Measurements from ENCODE around the gene SYS1. TPM values are rescaled to one million over a fixed set of nuclear protein-coding genes. Genes with fewer than 3 reads are reported as not detected.

Gene SYS1
- total RNA-seq, 1 donor, result 31.8 TPM

GRCh38 chr20:45408646-45409213, 45.8 kb downstream of the SYS1 start:
- Histone ChIP-seq H2AFZ (ENCODE audit: low read length) (no peak overlapping the region), H3K36me3 (ENCODE audit: insufficient read depth, low read length) (no peaks in the 10 kb centered on the region), H3K4me3 (ENCODE audit: insufficient read depth, low read length) (no peak overlapping the region), H3K9me3 (ENCODE audit: low read depth, low read length) (no peaks in the 10 kb centered on the region), H3K27me3 (ENCODE audit: insufficient read depth, low read length) (no peaks in the 10 kb centered on the region), H3K27ac (ENCODE audit: low read depth, low read length) (no peak overlapping the region), H3K4me1 (ENCODE audit: insufficient read depth, low read length) (peaks cover 12% of the 10 kb centered on the region), H3K79me2 (ENCODE audit: insufficient read depth, low read length) (peaks cover 3% of the 10 kb centered on the region), H4K20me1 (ENCODE audit: insufficient read depth, low read length) (peaks cover 5% of the 10 kb centered on the region), H3K4me2 (ENCODE audit: insufficient read depth, low read length) (no peak overlapping the region)
- DNase-seq (ENCODE audit: insufficient read length, low spot score, missing footprints), result peak; percentile 64
- TF ChIP-seq, protein P1, sequence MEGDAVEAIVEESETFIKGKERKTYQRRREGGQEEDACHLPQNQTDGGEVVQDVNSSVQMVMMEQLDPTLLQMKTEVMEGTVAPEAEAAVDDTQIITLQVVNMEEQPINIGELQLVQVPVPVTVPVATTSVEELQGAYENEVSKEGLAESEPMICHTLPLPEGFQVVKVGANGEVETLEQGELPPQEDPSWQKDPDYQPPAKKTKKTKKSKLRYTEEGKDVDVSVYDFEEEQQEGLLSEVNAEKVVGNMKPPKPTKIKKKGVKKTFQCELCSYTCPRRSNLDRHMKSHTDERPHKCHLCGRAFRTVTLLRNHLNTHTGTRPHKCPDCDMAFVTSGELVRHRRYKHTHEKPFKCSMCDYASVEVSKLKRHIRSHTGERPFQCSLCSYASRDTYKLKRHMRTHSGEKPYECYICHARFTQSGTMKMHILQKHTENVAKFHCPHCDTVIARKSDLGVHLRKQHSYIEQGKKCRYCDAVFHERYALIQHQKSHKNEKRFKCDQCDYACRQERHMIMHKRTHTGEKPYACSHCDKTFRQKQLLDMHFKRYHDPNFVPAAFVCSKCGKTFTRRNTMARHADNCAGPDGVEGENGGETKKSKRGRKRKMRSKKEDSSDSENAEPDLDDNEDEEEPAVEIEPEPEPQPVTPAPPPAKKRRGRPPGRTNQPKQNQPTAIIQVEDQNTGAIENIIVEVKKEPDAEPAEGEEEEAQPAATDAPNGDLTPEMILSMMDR (IDR thresholded peaks at IDR 0.05; ENCODE audit: extremely low read depth, low read depth, low read length), result no peak

DNA sequence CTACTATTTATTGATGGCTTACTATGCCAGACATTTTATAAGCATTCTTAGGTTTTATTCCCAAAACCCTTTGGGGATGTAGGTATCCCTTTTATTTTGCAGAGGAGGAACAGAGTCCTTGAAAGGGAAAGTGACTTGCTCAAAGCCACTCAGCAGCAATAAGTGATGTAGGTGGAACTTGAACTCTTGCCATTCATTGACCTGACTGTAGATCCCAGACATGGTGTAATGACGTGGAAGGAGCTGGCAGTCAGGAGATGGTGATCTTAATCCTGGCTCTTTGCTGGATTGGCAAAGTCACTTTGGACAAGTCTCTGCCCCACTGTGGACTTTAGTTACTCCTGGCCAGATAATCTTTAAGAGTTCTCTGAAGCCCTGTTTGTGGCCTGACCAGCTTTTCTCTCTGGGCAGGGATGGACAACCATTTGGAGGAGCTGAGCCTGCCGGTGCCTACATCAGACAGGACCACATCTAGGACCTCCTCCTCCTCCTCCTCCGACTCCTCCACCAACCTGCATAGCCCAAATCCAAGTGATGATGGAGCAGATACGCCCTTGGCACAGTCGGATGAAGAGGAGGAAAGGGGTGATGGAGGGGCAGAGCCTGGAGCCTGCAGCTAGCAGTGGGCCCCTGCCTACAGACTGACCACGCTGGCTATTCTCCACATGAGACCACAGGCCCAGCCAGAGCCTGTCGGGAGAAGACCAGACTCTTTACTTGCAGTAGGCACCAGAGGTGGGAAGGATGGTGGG, 46.7 kb downstream of the SYS1 start:
- H2AFZ ChIP-seq (ENCODE audit: low read length), result no peak overlapping the region
- no peak overlapping the region for H3K4me3 ChIP-seq (ENCODE audit: insufficient read depth, low read length)
- H3K79me2 ChIP-seq (ENCODE audit: insufficient read depth, low read length), result peaks cover 3% of the 10 kb centered on the region
- no peak overlapping the region for H3K27ac ChIP-seq (ENCODE audit: low read depth, low read length)
- H3K9me3 ChIP-seq (ENCODE audit: low read depth, low read length), result no peaks in the 10 kb centered on the region
- H3K27me3 ChIP-seq (ENCODE audit: insufficient read depth, low read length), result no peaks in the 10 kb centered on the region
- peaks cover 5% of the 10 kb centered on the region for H4K20me1 ChIP-seq (ENCODE audit: insufficient read depth, low read length)
- H3K36me3 ChIP-seq (ENCODE audit: insufficient read depth, low read length), result no peaks in the 10 kb centered on the region
- H3K4me1 ChIP-seq (ENCODE audit: insufficient read depth, low read length), result peaks cover 12% of the 10 kb centered on the region
- H3K4me2 ChIP-seq (ENCODE audit: insufficient read depth, low read length), result no peak overlapping the region
- TF ChIP-seq, protein P1 (IDR thresholded peaks at IDR 0.05; ENCODE audit: extremely low read depth, low read depth, low read length), result no peak
- peak; percentile 32 for DNase-seq (ENCODE audit: insufficient read length, low spot score, missing footprints)

GRCh38 chr20:45410887-45411286, 47.9 kb downstream of the SYS1 start:
- peak; percentile 10 for DNase-seq (ENCODE audit: insufficient read length, low spot score, missing footprints)
- Histone ChIP-seq H3K27me3 (ENCODE audit: insufficient read depth, low read length) (no peaks in the 10 kb centered on the region), H3K4me1 (ENCODE audit: insufficient read depth, low read length) (peaks cover 8% of the 10 kb centered on the region), H3K4me2 (ENCODE audit: insufficient read depth, low read length) (no peak overlapping the region), H3K4me3 (ENCODE audit: insufficient read depth, low read length) (no peak overlapping the region), H3K79me2 (ENCODE audit: insufficient read depth, low read length) (peaks cover 6% of the 10 kb centered on the region), H3K36me3 (ENCODE audit: insufficient read depth, low read length) (no peaks in the 10 kb centered on the region), H3K27ac (ENCODE audit: low read depth, low read length) (no peak overlapping the region), H4K20me1 (ENCODE audit: insufficient read depth, low read length) (peaks cover 5% of the 10 kb centered on the region), H2AFZ (ENCODE audit: low read length) (no peak overlapping the region), H3K9me3 (ENCODE audit: low read depth, low read length) (no peaks in the 10 kb centered on the region)
- TF ChIP-seq, protein P1 (IDR thresholded peaks at IDR 0.05; ENCODE audit: extremely low read depth, low read depth, low read length), result no peak

GRCh38 chr20:45412653-45413052, 49.7 kb downstream of the SYS1 start:
- DNase-seq (ENCODE audit: insufficient read length, low spot score, missing footprints), result no peak
- no peaks in the 10 kb centered on the region for H3K36me3 ChIP-seq (ENCODE audit: insufficient read depth, low read length)
- H3K9me3 ChIP-seq (ENCODE audit: low read depth, low read length), result no peaks in the 10 kb centered on the region
- H3K27ac ChIP-seq (ENCODE audit: low read depth, low read length), result no peak overlapping the region
- TF ChIP-seq, protein P1 (IDR thresholded peaks at IDR 0.05; ENCODE audit: extremely low read depth, low read depth, low read length), result no peak
- H4K20me1 ChIP-seq (ENCODE audit: insufficient read depth, low read length), result peaks cover 3% of the 10 kb centered on the region
- H2AFZ ChIP-seq (ENCODE audit: low read length), result no peak overlapping the region
- no peak overlapping the region for H3K4me2 ChIP-seq (ENCODE audit: insufficient read depth, low read length)
- no peak overlapping the region for H3K4me3 ChIP-seq (ENCODE audit: insufficient read depth, low read length)
- H3K79me2 ChIP-seq (ENCODE audit: insufficient read depth, low read length), result peaks cover 21% of the 10 kb centered on the region
- H3K4me1 ChIP-seq (ENCODE audit: insufficient read depth, low read length), result peaks cover 10% of the 10 kb centered on the region
- H3K27me3 ChIP-seq (ENCODE audit: insufficient read depth, low read length), result no peaks in the 10 kb centered on the region

Data from osteoblast (primary cell).